ENCODE results near the gene ERICH6B. TPM values are rescaled to one million over a fixed set of nuclear protein-coding genes. Genes with fewer than 3 reads are reported as not detected.

Gene ERICH6B
- total RNA-seq, 1 donor from 2014 or later, result not detected

DNA sequence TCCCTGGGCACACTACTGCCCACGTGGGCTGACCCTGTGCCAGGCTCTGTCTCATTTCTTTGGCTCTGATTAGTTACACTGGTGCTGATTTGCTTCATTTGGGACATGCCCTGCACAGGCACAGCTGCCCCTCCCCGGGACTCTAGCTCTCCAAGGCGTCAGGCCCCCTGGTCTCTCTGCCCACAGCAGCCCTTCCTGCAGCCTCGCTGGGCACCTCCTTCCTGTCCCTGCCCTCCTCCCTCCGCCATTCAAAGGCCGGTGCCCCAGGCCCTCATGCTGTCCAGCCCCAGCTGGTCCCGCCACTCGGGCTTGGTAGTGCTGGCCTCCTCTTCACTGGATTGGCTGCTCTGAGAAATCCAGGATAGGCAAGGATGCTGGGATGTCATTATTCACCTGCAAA, 73.1 kb downstream of the ERICH6B start:
- Histone ChIP-seq H3K27ac (ENCODE audit: low read depth, low read length) (no peak overlapping the region), H3K4me1 (ENCODE audit: insufficient read depth, low read length) (no peaks in the 10 kb centered on the region), H3K79me2 (ENCODE audit: insufficient read depth, low read length) (no peaks in the 10 kb centered on the region), H3K9ac (ENCODE audit: low read length) (no peak overlapping the region), H3K9me3 (ENCODE audit: insufficient read depth, low read depth, low read length) (no peaks in the 10 kb centered on the region), H3K27me3 (ENCODE audit: insufficient read depth, low read length) (peaks cover 5% of the 10 kb centered on the region), H3K36me3 (ENCODE audit: insufficient read depth, low read length) (no peaks in the 10 kb centered on the region), H3K4me3 (ENCODE audit: insufficient read depth, low read depth, low read length) (no peak overlapping the region), H3K4me2 (ENCODE audit: low read length) (no peak overlapping the region), H2AFZ (ENCODE audit: low read depth, low read length) (no peak overlapping the region), H4K20me1 (ENCODE audit: insufficient read depth, low read length) (no peaks in the 10 kb centered on the region)
- TF ChIP-seq, protein P1, sequence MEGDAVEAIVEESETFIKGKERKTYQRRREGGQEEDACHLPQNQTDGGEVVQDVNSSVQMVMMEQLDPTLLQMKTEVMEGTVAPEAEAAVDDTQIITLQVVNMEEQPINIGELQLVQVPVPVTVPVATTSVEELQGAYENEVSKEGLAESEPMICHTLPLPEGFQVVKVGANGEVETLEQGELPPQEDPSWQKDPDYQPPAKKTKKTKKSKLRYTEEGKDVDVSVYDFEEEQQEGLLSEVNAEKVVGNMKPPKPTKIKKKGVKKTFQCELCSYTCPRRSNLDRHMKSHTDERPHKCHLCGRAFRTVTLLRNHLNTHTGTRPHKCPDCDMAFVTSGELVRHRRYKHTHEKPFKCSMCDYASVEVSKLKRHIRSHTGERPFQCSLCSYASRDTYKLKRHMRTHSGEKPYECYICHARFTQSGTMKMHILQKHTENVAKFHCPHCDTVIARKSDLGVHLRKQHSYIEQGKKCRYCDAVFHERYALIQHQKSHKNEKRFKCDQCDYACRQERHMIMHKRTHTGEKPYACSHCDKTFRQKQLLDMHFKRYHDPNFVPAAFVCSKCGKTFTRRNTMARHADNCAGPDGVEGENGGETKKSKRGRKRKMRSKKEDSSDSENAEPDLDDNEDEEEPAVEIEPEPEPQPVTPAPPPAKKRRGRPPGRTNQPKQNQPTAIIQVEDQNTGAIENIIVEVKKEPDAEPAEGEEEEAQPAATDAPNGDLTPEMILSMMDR (IDR thresholded peaks at IDR 0.05; ENCODE audit: insufficient read depth, low read depth, low read length), result no peak
- no peak for TF ChIP-seq EZH2 (IDR thresholded peaks at IDR 0.05; ENCODE audit: insufficient read depth, low read length)
- H3K4me3 Mint-ChIP-seq (ENCODE audit: unreplicated experiment), result no peak overlapping the region
- no peaks in the 10 kb centered on the region for H3K9me3 Mint-ChIP-seq (ENCODE audit: unreplicated experiment)
- FAIRE-seq (no peak), DNase-seq (ENCODE audit: low read depth) (no peak)
- peaks cover 3% of the 10 kb centered on the region for H3K36me3 Mint-ChIP-seq (ENCODE audit: low read depth, unreplicated experiment)
- H3K4me1 Mint-ChIP-seq (ENCODE audit: low read depth, unreplicated experiment), result no peaks in the 10 kb centered on the region
- H3K27me3 Mint-ChIP-seq (ENCODE audit: low read depth, unreplicated experiment), result peaks cover 2% of the 10 kb centered on the region
- H3K27ac Mint-ChIP-seq (ENCODE audit: unreplicated experiment), result no peak overlapping the region

DNA sequence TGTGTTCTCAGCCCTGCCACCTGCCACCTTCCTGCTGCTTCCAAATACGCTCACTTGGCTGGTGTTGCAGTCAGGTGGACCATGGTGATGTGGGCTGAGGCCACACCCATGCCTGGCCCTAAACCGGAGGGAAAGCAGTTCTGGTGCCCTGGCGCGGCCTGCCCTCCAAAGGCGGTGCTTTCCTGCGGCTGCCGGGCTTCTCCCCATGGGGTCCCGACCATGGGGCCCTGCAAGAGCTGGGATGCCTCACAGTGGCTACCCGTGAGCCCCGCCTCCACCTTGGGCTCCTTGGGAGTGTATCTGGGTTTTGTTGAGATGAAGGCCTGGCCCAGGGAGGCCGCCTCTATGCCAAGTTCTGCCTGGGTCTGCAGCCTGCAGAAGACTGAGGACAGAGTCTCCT, 73.7 kb downstream of the ERICH6B start:
- H3K4me3 Mint-ChIP-seq (ENCODE audit: unreplicated experiment), result no peak overlapping the region
- no peak overlapping the region for H3K27ac ChIP-seq (ENCODE audit: low read depth, low read length)
- no peak overlapping the region for H3K27ac Mint-ChIP-seq (ENCODE audit: unreplicated experiment)
- H3K9ac ChIP-seq (ENCODE audit: low read length), result no peak overlapping the region
- peaks cover 1% of the 10 kb centered on the region for H3K27me3 ChIP-seq (ENCODE audit: insufficient read depth, low read length)
- no peaks in the 10 kb centered on the region for H4K20me1 ChIP-seq (ENCODE audit: insufficient read depth, low read length)
- H3K9me3 ChIP-seq (ENCODE audit: insufficient read depth, low read depth, low read length), result no peaks in the 10 kb centered on the region
- no peak overlapping the region for H3K4me2 ChIP-seq (ENCODE audit: low read length)
- H3K9me3 Mint-ChIP-seq (ENCODE audit: unreplicated experiment), result no peaks in the 10 kb centered on the region
- no peaks in the 10 kb centered on the region for H3K79me2 ChIP-seq (ENCODE audit: insufficient read depth, low read length)
- TF ChIP-seq, protein P1 (IDR thresholded peaks at IDR 0.05; ENCODE audit: insufficient read depth, low read depth, low read length), result no peak
- TF ChIP-seq EZH2 (IDR thresholded peaks at IDR 0.05; ENCODE audit: insufficient read depth, low read length), result no peak
- no peaks in the 10 kb centered on the region for H3K4me1 Mint-ChIP-seq (ENCODE audit: low read depth, unreplicated experiment)
- H3K27me3 Mint-ChIP-seq (ENCODE audit: low read depth, unreplicated experiment), result peaks cover 2% of the 10 kb centered on the region
- no peak overlapping the region for H2AFZ ChIP-seq (ENCODE audit: low read depth, low read length)
- no peak for DNase-seq (ENCODE audit: low read depth)
- no peak for FAIRE-seq
- H3K4me3 ChIP-seq (ENCODE audit: insufficient read depth, low read depth, low read length), result no peak overlapping the region
- H3K36me3 ChIP-seq (ENCODE audit: insufficient read depth, low read length), result no peaks in the 10 kb centered on the region
- no peaks in the 10 kb centered on the region for H3K4me1 ChIP-seq (ENCODE audit: insufficient read depth, low read length)
- H3K36me3 Mint-ChIP-seq (ENCODE audit: low read depth, unreplicated experiment), result peaks cover 3% of the 10 kb centered on the region

DNA sequence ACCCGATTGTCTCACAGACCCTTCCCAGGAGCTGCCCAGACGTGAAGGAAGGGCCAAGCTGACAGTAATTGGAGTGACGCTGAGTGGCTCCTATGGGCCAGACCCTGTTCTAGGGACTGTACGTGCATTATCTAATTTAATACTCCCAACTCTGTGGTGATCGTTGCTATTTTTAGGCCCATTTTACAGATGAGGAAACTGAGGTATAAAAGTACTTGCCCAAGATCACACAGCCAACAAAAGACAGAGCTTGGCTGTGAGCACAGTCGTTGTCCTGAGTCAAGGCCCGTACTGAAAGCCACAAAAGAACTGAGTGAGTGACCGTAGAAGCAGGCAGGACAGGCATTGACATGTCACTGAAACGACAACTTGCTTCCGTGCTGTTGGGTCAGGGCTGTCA, 74.7 kb downstream of the ERICH6B start:
- no peak overlapping the region for H3K27ac Mint-ChIP-seq (ENCODE audit: unreplicated experiment)
- H3K27me3 ChIP-seq (ENCODE audit: insufficient read depth, low read length), result no peaks in the 10 kb centered on the region
- no peak overlapping the region for H3K4me3 Mint-ChIP-seq (ENCODE audit: unreplicated experiment)
- H3K27ac ChIP-seq (ENCODE audit: low read depth, low read length), result no peak overlapping the region
- H4K20me1 ChIP-seq (ENCODE audit: insufficient read depth, low read length), result no peaks in the 10 kb centered on the region
- no peak overlapping the region for H2AFZ ChIP-seq (ENCODE audit: low read depth, low read length)
- H3K36me3 ChIP-seq (ENCODE audit: insufficient read depth, low read length), result peaks cover 5% of the 10 kb centered on the region
- DNase-seq (ENCODE audit: low read depth) (no peak), FAIRE-seq (no peak)
- no peaks in the 10 kb centered on the region for H3K9me3 Mint-ChIP-seq (ENCODE audit: unreplicated experiment)
- H3K9ac ChIP-seq (ENCODE audit: low read length), result no peak overlapping the region
- TF ChIP-seq, protein P1 (IDR thresholded peaks at IDR 0.05; ENCODE audit: insufficient read depth, low read depth, low read length), result no peak
- H3K4me3 ChIP-seq (ENCODE audit: insufficient read depth, low read depth, low read length), result no peak overlapping the region
- H3K27me3 Mint-ChIP-seq (ENCODE audit: low read depth, unreplicated experiment), result no peaks in the 10 kb centered on the region
- no peaks in the 10 kb centered on the region for H3K4me1 Mint-ChIP-seq (ENCODE audit: low read depth, unreplicated experiment)
- no peaks in the 10 kb centered on the region for H3K9me3 ChIP-seq (ENCODE audit: insufficient read depth, low read depth, low read length)
- no peaks in the 10 kb centered on the region for H3K79me2 ChIP-seq (ENCODE audit: insufficient read depth, low read length)
- no peaks in the 10 kb centered on the region for H3K4me1 ChIP-seq (ENCODE audit: insufficient read depth, low read length)
- no peak overlapping the region for H3K4me2 ChIP-seq (ENCODE audit: low read length)
- H3K36me3 Mint-ChIP-seq (ENCODE audit: low read depth, unreplicated experiment), result peaks cover 3% of the 10 kb centered on the region
